Duodenal mucosa (tissue), 2 donors: ENCODE measurements around the gene HSPA1A.
"Not testable (repeated sequence)": the region's sequence is repeated elsewhere in the genome, so short reads cannot be mapped to it uniquely, and the experiment has no call there.

Experiments
- H3K27ac ChIP-seq: one replicate; pipeline ENCODE4 v1.7.0; 2013; ENCODE audit warnings: low read depth, low read length
- H3K27me3 ChIP-seq, 2 donors: one replicate each; pipeline ENCODE4 v1.7.0; 2013; ENCODE audit warnings: low read length in 2 of 2, control low read depth in 1 of 2; ENCODE audit not compliant: insufficient read depth in 2 of 2, control insufficient read depth in 1 of 2
- H3K36me3 ChIP-seq, 2 donors: one replicate each; pipeline ENCODE4 v1.7.0; 2013; ENCODE audit warnings: low read length in 2 of 2, control low read depth in 1 of 2; ENCODE audit not compliant: insufficient read depth in 2 of 2, control insufficient read depth in 1 of 2
- H3K4me1 ChIP-seq, 2 donors: one replicate each; pipeline ENCODE4 v1.7.0; 2013; ENCODE audit warnings: low read length in 2 of 2, control low read depth in 1 of 2; ENCODE audit not compliant: insufficient read depth in 2 of 2, control insufficient read depth in 1 of 2
- H3K4me3 ChIP-seq, 2 donors: one replicate each; pipeline ENCODE4 v1.7.0; 2013; ENCODE audit warnings: low read length in 2 of 2, low read depth in 1 of 2
- H3K9ac ChIP-seq, 2 donors: one replicate each; pipeline ENCODE4 v1.7.0; 2013; ENCODE audit warnings: low read length in 2 of 2, low read depth in 1 of 2
- H3K9me3 ChIP-seq, 2 donors: one replicate each; pipeline ENCODE4 v1.7.0; 2013; ENCODE audit warnings: low read length in 2 of 2, control low read depth in 1 of 2; ENCODE audit not compliant: control insufficient read depth in 1 of 2

HSPA1A gene

GRCh38 chr6:31836047-31836473 lies 20.7 kb downstream of the HSPA1A start:
- H3K27ac ChIP-seq: no peak overlapping the region
- no peaks in the 10 kb centered on the region for H3K9me3 ChIP-seq
- peaks cover 13 to 38% of the 10 kb centered on the region in 2 donors for H3K36me3 ChIP-seq
- peaks cover 21 to 51% of the 10 kb centered on the region in 2 donors for H3K4me1 ChIP-seq
- peak overlapping the region; percentile 95 to 98 for H3K4me3 ChIP-seq
- H3K9ac ChIP-seq: peak overlapping the region; percentile 96 to 100
- H3K27me3 ChIP-seq: no peaks in the 10 kb centered on the region

- H3K27me3 ChIP-seq: no peaks in the 10 kb centered on the region
- H3K4me3 ChIP-seq: peak overlapping the region; percentile 95 to 98
- H3K4me1 ChIP-seq: peaks cover 21 to 44% of the 10 kb centered on the region in 2 donors
- peaks cover 13 to 38% of the 10 kb centered on the region in 2 donors for H3K36me3 ChIP-seq
- no peak overlapping the region for H3K27ac ChIP-seq
- H3K9me3 ChIP-seq: no peaks in the 10 kb centered on the region
- peak overlapping the region; percentile 96 to 100 for H3K9ac ChIP-seq
Measured at GRCh38 chr6:31836474-31837368, 21.4 kb downstream of the HSPA1A start.

GRCh38 chr6:31837369-31838113 lies 22.2 kb downstream of the HSPA1A start:
- peak overlapping the region; percentile 96 to 100 for H3K9ac ChIP-seq
- no peak overlapping the region for H3K27ac ChIP-seq
- no peaks in the 10 kb centered on the region for H3K27me3 ChIP-seq
- peaks cover 13 to 38% of the 10 kb centered on the region in 2 donors for H3K36me3 ChIP-seq
- peak overlapping the region; percentile 95 to 98 for H3K4me3 ChIP-seq
- H3K9me3 ChIP-seq: no peaks in the 10 kb centered on the region
- peaks cover 21 to 44% of the 10 kb centered on the region in 2 donors for H3K4me1 ChIP-seq

GRCh38 chr6:31838114-31838553 lies 22.8 kb downstream of the HSPA1A start:
- H3K4me1 ChIP-seq: peaks cover 21 to 39% of the 10 kb centered on the region in 2 donors
- not testable (repeated sequence) for H3K4me3 ChIP-seq, H3K9me3 ChIP-seq

GRCh38 chr6:31838968-31839367 lies 23.6 kb downstream of the HSPA1A start:
- peaks cover 13 to 38% of the 10 kb centered on the region in 2 donors for H3K36me3 ChIP-seq

More at GRCh38 chr6:31838114-31838553, 22.8 kb downstream of the HSPA1A start:
- H3K27ac ChIP-seq, H3K27me3 ChIP-seq: not testable (repeated sequence)
- peaks cover 13 to 38% of the 10 kb centered on the region in 2 donors for H3K36me3 ChIP-seq
- H3K9ac ChIP-seq: peak overlapping the region in 1 of 2 donors; percentile 100

GRCh38 chr6:31839779-31840126 lies 24.4 kb downstream of the HSPA1A start:
- not testable (repeated sequence) for H3K4me3 ChIP-seq, H3K9ac ChIP-seq, H3K9me3 ChIP-seq, H3K27me3 ChIP-seq, H3K27ac ChIP-seq
- H3K36me3 ChIP-seq: peaks cover 13 to 38% of the 10 kb centered on the region in 2 donors
- peaks cover 21 to 30% of the 10 kb centered on the region in 2 donors for H3K4me1 ChIP-seq

More at GRCh38 chr6:31838968-31839367, 23.6 kb downstream of the HSPA1A start:
- no peak overlapping the region for H3K9ac ChIP-seq
- H3K27me3 ChIP-seq: no peaks in the 10 kb centered on the region
- H3K9me3 ChIP-seq: no peaks in the 10 kb centered on the region
- H3K27ac ChIP-seq: no peak overlapping the region
- H3K4me3 ChIP-seq: no peak overlapping the region
- H3K4me1 ChIP-seq: peaks cover 21 to 34% of the 10 kb centered on the region in 2 donors

GRCh38 chr6:31842053-31842452 lies 26.7 kb downstream of the HSPA1A start:
- Histone ChIP-seq H3K9me3 (no peaks in the 10 kb centered on the region), H3K27ac (no peak overlapping the region), H3K4me3 (no peak overlapping the region), H3K36me3 (peaks cover 12 to 36% of the 10 kb centered on the region in 2 donors), H3K4me1 (peaks cover 9 to 15% of the 10 kb centered on the region in 2 donors), H3K9ac (no peak overlapping the region), H3K27me3 (no peaks in the 10 kb centered on the region)

- Histone ChIP-seq H3K4me1 (no peaks in the 10 kb centered on the region), H3K9me3 (no peaks in the 10 kb centered on the region), H3K9ac (no peak overlapping the region), H3K27ac (no peak overlapping the region), H3K4me3 (no peak overlapping the region), H3K27me3 (no peaks in the 10 kb centered on the region), H3K36me3 (peaks cover 4 to 12% of the 10 kb centered on the region in 2 donors)
Measured at GRCh38 chr6:31844507-31844906, 29.2 kb downstream of the HSPA1A start.

GRCh38 chr6:31847276-31847978 lies 32.1 kb downstream of the HSPA1A start:
- Histone ChIP-seq H3K9me3 (no peaks in the 10 kb centered on the region), H3K27ac (no peak overlapping the region), H3K4me1 (no peaks in the 10 kb centered on the region), H3K27me3 (no peaks in the 10 kb centered on the region), H3K36me3 (no peaks in the 10 kb centered on the region), H3K4me3 (no peak overlapping the region), H3K9ac (no peak overlapping the region)
